HepG2 (cell line): Measurements from ENCODE around the gene TBX3. TPM values are rescaled to one million over a fixed set of nuclear protein-coding genes. Genes with fewer than 3 reads are reported as not detected.

Source experiments
- AGO1 ChIP-seq: fragments of 200-400 bp; formaldehyde crosslinking; IDR thresholded peaks from 2 replicates; pipeline ENCODE4 v1.6.1; 2017; ENCODE audit warnings: mild to moderate bottlenecking, low read depth, low read length, moderate library complexity; ENCODE audit not compliant: poor library complexity, severe bottlenecking
- ATF5 ChIP-seq: sonication (generic); formaldehyde crosslinking; IDR thresholded peaks from 2 replicates; pipeline ENCODE4 v1.4.0; 2020; ENCODE audit warnings: mild to moderate bottlenecking, low read depth, missing genetic modification reagents
- EEA1 ChIP-seq: sonication (generic); formaldehyde crosslinking; IDR thresholded peaks from 2 replicates; pipeline ENCODE4 v1.5.1; 2020; ENCODE audit warnings: mild to moderate bottlenecking, missing genetic modification reagents, borderline replicate concordance
- NPAS2 ChIP-seq: sonication (generic); formaldehyde crosslinking; IDR thresholded peaks from 2 replicates; pipeline ENCODE4 v1.8.0; 2022; ENCODE audit warnings: mild to moderate bottlenecking, missing genetic modification reagents, borderline replicate concordance
- ZMYM3 ChIP-seq: sonication (generic); formaldehyde crosslinking; IDR thresholded peaks from 2 replicates; pipeline ENCODE4 v1.5.1; 2020; ENCODE audit warnings: mild to moderate bottlenecking, missing genetic modification reagents
- ZNF30 ChIP-seq: sonication (generic); formaldehyde crosslinking; IDR thresholded peaks from 2 replicates; pipeline ENCODE4 v1.5.0; 2020; ENCODE audit warnings: mild to moderate bottlenecking, missing genetic modification reagents
- ZNF598 ChIP-seq: sonication (generic); formaldehyde crosslinking; IDR thresholded peaks from 2 replicates; pipeline ENCODE4 v1.5.1; 2020; ENCODE audit warnings: mild to moderate bottlenecking, missing genetic modification reagents, borderline replicate concordance
- ZNF619 ChIP-seq: sonication (generic); formaldehyde crosslinking; IDR thresholded peaks from 2 replicates; pipeline ENCODE4 v1.4.0; 2020; ENCODE audit warnings: mild to moderate bottlenecking, missing genetic modification reagents
- polyA plus RNA-seq, 8 experiments: library from polyadenylated mRNA; depleted of rRNA in 3 of 8; stranded (reverse) in 7 of 8; unstranded in 1 of 8; fragments of >200 nt; fragmentation: Illumina TruSeq in 4 of 8; extraction: Trizol in 4 of 8; gene quantifications; 2 replicates each; pipeline versions ENCODE4 v1.2.1 to v1.2.3, GENCODE V29; 2011 to 2016; ENCODE audit warnings: low read depth in 4 of 8, missing spikeins in 1 of 8, mixed read lengths in 1 of 8; ENCODE audit not compliant: insufficient read depth in 1 of 8
- total RNA-seq, 5 experiments: library from RNA; depleted of rRNA; stranded (reverse); fragments of >200 nt; fragmentation: Illumina TruSeq; extraction: Trizol; gene quantifications; 2 replicates each; pipeline ENCODE4 v1.2.3, GENCODE V29; 2016; ENCODE audit warnings: low read depth in 1 of 5
- TF ChIP-seq, protein P1 (sequence below): sonication (generic); formaldehyde crosslinking; IDR thresholded peaks from 2 replicates; pipeline ENCODE4 v1.4.0; 2020; ENCODE audit warnings: low read depth, missing genetic modification reagents
- TF ChIP-seq, protein P2 (sequence below): IDR thresholded peaks from 2 replicates; pipeline ENCODE4 v1.6.1; 2016; ENCODE audit warnings: control low read depth
- TF ChIP-seq, protein P3 (sequence below): sonication (generic); formaldehyde crosslinking; IDR thresholded peaks from 2 replicates; pipeline ENCODE4 v1.4.0; 2020; ENCODE audit warnings: missing genetic modification reagents, borderline replicate concordance
- TF ChIP-seq, protein P4 (sequence below): sonication (generic); formaldehyde crosslinking; IDR thresholded peaks from 2 replicates; pipeline ENCODE4 v1.8.0; 2022; ENCODE audit warnings: mild to moderate bottlenecking, missing genetic modification reagents, borderline replicate concordance
- TF ChIP-seq, protein P5 (sequence below): IDR thresholded peaks from 2 replicates; pipeline ENCODE4 v1.6.1; 2016; ENCODE audit warnings: low read depth, missing genetic modification reagents, missing compliant biosample characterization

TBX3 gene
- total and polyA plus RNA-seq, 2 of the 13 experiments (the other 11 are each of a cell fraction or from before 2014, with no cell fraction given) = 27.1 to 42.4 TPM

GRCh38 chr12:114655934-114656749, 27.8 kb downstream of the TBX3 start (continued):
- TF ChIP-seq, protein P1, sequence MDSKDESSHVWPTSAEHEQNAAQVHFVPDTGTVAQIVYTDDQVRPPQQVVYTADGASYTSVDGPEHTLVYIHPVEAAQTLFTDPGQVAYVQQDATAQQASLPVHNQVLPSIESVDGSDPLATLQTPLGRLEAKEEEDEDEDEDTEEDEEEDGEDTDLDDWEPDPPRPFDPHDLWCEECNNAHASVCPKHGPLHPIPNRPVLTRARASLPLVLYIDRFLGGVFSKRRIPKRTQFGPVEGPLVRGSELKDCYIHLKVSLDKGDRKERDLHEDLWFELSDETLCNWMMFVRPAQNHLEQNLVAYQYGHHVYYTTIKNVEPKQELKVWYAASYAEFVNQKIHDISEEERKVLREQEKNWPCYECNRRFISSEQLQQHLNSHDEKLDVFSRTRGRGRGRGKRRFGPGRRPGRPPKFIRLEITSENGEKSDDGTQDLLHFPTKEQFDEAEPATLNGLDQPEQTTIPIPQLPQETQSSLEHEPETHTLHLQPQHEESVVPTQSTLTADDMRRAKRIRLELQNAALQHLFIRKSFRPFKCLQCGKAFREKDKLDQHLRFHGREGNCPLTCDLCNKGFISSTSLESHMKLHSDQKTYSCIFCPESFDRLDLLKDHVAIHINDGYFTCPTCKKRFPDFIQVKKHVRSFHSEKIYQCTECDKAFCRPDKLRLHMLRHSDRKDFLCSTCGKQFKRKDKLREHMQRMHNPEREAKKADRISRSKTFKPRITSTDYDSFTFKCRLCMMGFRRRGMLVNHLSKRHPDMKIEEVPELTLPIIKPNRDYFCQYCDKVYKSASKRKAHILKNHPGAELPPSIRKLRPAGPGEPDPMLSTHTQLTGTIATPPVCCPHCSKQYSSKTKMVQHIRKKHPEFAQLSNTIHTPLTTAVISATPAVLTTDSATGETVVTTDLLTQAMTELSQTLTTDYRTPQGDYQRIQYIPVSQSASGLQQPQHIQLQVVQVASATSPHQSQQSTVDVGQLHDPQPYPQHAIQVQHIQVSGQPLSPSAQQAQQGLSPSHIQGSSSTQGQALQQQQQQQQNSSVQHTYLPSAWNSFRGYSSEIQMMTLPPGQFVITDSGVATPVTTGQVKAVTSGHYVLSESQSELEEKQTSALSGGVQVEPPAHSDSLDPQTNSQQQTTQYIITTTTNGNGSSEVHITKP (CRISPR knock-in tag) = 0 out of 2 replicates have a peak, but pooled peaks have one; percentile 38
- TF ChIP-seq ZNF619 (CRISPR knock-in tag) (no peak), EEA1 (CRISPR knock-in tag) (no peak), ZMYM3 (CRISPR knock-in tag) (peak; percentile 53; the same call in 1 of the 2 replicates), NPAS2 (no peak), AGO1 (no peak), ZNF598 (CRISPR knock-in tag) (no peak), ATF5 (CRISPR knock-in tag) (no peak), ZNF30 (no peak)
- TF ChIP-seq, protein P2, sequence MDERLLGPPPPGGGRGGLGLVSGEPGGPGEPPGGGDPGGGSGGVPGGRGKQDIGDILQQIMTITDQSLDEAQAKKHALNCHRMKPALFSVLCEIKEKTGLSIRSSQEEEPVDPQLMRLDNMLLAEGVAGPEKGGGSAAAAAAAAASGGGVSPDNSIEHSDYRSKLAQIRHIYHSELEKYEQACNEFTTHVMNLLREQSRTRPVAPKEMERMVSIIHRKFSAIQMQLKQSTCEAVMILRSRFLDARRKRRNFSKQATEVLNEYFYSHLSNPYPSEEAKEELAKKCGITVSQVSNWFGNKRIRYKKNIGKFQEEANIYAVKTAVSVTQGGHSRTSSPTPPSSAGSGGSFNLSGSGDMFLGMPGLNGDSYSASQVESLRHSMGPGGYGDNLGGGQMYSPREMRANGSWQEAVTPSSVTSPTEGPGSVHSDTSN = 0 out of 2 replicates have a peak, but pooled peaks have one; percentile 11
- TF ChIP-seq, protein P3, sequence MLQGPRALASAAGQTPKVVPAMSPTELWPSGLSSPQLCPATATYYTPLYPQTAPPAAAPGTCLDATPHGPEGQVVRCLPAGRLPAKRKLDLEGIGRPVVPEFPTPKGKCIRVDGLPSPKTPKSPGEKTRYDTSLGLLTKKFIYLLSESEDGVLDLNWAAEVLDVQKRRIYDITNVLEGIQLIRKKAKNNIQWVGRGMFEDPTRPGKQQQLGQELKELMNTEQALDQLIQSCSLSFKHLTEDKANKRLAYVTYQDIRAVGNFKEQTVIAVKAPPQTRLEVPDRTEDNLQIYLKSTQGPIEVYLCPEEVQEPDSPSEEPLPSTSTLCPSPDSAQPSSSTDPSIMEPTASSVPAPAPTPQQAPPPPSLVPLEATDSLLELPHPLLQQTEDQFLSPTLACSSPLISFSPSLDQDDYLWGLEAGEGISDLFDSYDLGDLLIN (CRISPR knock-in tag) = no peak
- TF ChIP-seq, protein P4, sequence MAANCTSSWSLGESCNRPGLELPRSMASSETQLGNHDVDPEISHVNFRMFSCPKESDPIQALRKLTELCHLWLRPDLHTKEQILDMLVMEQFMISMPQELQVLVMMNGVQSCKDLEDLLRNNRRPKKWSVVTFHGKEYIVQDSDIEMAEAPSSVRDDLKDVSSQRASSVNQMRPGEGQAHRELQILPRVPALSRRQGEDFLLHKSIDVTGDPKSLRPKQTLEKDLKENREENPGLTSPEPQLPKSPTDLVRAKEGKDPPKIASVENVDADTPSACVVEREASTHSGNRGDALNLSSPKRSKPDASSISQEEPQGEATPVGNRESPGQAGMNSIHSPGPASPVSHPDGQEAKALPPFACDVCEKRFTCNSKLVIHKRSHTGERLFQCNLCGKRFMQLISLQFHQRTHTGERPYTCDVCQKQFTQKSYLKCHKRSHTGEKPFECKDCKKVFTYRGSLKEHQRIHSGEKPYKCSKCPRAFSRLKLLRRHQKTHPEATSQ (CRISPR knock-in tag) = no peak; the same call in 1 of the 2 replicates
- TF ChIP-seq, protein P5, sequence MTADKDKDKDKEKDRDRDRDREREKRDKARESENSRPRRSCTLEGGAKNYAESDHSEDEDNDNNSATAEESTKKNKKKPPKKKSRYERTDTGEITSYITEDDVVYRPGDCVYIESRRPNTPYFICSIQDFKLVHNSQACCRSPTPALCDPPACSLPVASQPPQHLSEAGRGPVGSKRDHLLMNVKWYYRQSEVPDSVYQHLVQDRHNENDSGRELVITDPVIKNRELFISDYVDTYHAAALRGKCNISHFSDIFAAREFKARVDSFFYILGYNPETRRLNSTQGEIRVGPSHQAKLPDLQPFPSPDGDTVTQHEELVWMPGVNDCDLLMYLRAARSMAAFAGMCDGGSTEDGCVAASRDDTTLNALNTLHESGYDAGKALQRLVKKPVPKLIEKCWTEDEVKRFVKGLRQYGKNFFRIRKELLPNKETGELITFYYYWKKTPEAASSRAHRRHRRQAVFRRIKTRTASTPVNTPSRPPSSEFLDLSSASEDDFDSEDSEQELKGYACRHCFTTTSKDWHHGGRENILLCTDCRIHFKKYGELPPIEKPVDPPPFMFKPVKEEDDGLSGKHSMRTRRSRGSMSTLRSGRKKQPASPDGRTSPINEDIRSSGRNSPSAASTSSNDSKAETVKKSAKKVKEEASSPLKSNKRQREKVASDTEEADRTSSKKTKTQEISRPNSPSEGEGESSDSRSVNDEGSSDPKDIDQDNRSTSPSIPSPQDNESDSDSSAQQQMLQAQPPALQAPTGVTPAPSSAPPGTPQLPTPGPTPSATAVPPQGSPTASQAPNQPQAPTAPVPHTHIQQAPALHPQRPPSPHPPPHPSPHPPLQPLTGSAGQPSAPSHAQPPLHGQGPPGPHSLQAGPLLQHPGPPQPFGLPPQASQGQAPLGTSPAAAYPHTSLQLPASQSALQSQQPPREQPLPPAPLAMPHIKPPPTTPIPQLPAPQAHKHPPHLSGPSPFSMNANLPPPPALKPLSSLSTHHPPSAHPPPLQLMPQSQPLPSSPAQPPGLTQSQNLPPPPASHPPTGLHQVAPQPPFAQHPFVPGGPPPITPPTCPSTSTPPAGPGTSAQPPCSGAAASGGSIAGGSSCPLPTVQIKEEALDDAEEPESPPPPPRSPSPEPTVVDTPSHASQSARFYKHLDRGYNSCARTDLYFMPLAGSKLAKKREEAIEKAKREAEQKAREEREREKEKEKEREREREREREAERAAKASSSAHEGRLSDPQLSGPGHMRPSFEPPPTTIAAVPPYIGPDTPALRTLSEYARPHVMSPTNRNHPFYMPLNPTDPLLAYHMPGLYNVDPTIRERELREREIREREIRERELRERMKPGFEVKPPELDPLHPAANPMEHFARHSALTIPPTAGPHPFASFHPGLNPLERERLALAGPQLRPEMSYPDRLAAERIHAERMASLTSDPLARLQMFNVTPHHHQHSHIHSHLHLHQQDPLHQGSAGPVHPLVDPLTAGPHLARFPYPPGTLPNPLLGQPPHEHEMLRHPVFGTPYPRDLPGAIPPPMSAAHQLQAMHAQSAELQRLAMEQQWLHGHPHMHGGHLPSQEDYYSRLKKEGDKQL (CRISPR knock-in tag) = peak; percentile 89
